ENCODE measurements around the gene HOXB6.

The HOXB6 gene

GRCh38 chr17:48609033-48609432 lies 4.2 kb upstream of the HOXB6 start:
- no peak for DNase-seq (ENCODE audit: low read depth)

- no peak for DNase-seq (ENCODE audit: low read depth)
Observed at GRCh38 chr17:48608494-48608834, 3.7 kb upstream of the HOXB6 start.

- no peak for DNase-seq (ENCODE audit: low read depth)
Observed at GRCh38 chr17:48606892-48607614, 2.3 kb upstream of the HOXB6 start.

DNA sequence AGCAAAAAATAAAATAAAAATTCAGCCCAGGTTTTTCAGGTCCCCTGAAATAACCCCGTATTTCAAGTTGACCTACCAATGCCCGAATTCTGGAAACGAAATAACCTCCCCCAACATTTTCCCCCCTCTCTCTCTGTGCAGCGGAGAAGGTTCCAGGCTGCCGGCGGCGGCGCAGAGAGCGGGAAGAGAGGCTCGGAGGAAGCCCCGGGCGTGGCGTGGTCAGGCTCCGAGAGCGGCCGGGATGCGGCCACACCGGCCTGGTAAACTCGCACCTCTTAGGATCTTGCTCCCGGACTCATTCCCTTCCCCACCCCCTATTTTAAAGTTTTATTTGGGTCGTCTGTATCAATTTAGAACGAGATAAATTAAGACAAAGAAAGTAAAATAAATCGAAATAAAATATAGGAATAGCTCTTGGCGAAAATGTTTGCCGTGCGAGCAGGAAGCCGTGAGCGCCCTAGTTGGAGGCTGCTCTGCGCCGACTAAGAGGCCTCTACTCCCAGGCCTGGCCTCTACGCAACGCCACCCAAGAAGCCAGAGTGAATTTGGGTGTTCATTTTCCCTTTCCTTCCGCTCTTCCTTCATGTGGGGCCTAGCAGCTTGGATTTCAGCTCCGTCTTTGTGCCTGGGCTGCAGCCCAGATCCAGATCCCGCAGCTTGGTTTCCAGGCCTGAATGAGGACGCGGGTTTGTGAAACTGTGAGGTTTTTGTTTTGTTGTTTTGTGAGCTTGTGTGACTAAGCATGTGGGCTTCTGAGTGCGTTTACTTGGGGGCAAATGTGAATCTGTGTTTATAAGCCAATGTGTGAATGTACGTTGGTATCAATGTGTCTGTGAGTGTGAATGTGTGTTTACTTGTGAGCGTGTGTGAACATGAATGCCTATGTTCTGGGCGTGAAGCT lies 1.5 kb upstream of the HOXB6 start:
- DNase-seq (ENCODE audit: low read depth) = no peak

- no peak for DNase-seq (ENCODE audit: low read depth)
Observed at GRCh38 chr17:48605409-48605919, 678 bp upstream of the HOXB6 start.

- DNase-seq (ENCODE audit: low read depth) = no peak
Observed at GRCh38 chr17:48603959-48604769, 622 bp downstream of the HOXB6 start.

GRCh38 chr17:48601539-48602425 lies 3.0 kb downstream of the HOXB6 start:
- no peak for DNase-seq (ENCODE audit: low read depth)

DNA sequence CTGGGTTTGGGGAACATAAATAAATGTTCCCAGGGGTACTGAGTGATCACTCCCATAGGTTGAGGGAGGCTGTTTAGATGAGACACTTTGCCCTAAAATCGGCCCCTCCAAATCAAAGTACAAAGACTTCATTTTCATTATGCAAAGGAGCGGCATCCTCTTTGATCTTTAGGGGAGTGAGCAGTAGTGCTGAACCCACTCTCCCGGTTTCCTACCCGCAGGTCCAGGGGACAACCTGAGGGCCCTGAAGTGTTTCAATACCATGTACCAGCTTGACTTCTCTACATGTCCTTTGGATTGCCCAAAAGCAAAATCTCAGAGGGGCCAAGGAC lies 3.6 kb downstream of the HOXB6 start:
- no peak for DNase-seq (ENCODE audit: low read depth)

DNA sequence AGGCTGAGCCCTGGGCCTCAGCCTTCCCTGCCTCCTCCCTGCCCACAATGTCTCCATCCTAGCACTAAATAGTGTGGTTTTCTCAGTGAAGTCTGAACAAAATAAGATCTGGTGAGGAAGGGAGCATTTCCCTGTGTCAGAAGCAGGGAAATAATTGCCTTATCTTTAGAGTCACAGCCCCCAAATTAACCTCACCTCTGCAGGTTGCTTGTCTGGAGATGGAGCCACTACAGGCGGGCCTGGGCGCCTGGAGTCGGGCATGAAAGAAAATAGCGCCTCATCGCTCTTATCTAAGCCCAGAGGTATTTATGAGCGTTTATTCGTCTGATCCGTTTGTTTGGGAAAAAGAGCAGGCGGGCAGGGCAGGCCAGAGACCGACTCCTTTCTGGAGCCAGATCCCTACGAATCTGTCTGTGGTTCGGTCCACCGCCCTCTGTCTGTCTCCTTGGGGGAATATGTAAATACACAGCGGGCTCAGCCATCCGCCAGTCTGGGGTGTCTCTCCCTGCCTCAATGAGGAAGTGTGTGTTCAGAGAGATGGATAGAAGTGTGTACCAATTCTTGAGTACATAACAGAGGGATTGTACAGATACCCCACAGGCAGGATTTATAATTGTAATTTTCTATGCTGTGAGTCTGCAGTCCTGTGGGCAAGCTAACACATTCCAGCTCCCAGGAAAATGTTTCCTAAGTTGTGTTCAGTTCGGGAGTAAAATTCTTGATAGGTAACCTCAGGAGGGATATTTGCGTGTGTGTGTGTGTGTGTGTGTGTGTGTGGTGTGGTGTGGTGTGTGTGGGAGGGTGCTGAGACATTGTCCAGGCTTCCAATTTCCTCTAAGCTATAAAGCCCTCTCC lies 4.3 kb downstream of the HOXB6 start:
- DNase-seq (ENCODE audit: low read depth) = no peak

DNA sequence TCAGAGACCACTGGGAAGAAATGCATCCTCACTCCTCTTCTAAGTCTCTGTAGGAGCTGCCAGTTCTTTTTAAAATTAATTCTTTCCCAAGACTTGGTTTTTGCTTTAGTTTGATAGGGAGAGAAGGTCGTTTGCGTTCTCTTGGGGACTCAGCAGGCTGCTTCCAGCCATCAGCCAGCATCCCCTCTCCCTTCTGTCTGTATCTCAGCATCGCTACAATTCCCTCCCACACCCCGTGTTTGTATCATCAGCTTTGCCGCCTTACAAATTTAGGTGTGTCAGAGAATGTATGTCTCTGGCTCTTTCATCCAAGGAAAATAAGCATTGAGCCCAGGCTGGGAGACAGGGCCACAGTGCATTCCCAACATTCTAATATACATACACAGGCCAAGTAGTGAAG lies 5.4 kb downstream of the HOXB6 start:
- DNase-seq (ENCODE audit: low read depth) = no peak

- DNase-seq (ENCODE audit: low read depth) = no peak
Observed at GRCh38 chr17:48598736-48599135, 6.0 kb downstream of the HOXB6 start.

DNA sequence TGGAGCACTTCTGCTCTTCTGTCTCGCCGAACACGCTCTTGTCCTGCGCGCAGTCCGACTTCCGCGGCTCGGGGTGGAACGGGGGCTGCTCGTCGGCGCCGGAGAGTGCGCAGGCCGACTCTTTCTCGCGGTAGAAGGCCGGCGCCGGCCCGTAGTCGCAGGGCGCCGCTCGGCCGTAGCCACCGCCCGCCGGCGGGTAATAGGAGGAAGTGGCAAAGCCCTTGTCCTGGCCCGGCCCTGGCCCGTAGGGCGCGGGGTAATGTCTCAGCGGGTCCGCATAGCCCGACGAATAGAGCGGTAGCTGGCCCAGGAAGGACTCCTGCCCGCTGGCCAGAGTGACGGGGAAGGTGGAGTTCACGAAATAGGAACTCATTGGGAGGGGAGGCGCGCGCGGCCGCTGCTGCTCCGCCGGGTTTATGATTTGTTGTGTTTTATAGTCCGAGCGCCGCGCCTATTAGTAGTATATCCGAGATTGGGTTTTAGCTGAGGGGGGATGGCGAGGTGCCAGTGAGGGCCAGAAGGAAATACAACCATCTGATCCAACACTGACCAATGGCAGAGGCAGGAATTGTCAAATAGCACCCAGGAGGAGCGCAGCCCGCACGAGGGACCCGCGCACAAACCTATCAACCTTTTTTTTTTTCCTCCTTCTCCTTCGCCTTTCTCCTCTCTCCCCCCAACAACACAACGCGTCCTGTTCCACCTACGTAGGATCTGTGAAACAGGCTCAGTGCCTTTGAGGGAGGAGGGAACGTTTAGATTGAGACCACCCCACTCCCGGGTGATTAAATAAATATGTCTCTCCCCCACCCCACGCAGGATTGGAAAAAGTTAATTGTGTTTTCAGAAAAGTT lies 6.8 kb downstream of the HOXB6 start:
- DNase-seq (ENCODE audit: low read depth) = no peak

DNA sequence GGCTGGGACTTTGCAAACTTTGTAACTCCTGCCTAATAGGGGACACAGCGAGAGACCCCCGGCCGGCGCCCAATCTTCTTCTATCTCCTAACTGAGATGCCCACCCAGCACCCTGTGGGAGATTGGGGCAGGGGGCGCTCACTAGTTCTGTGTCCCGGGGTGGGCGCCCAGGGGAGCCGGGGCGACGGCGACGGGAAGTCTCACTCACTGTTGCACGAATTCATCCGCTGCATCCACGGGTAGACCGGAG lies 7.3 kb downstream of the HOXB6 start:
- no peak for DNase-seq (ENCODE audit: low read depth)

DNA sequence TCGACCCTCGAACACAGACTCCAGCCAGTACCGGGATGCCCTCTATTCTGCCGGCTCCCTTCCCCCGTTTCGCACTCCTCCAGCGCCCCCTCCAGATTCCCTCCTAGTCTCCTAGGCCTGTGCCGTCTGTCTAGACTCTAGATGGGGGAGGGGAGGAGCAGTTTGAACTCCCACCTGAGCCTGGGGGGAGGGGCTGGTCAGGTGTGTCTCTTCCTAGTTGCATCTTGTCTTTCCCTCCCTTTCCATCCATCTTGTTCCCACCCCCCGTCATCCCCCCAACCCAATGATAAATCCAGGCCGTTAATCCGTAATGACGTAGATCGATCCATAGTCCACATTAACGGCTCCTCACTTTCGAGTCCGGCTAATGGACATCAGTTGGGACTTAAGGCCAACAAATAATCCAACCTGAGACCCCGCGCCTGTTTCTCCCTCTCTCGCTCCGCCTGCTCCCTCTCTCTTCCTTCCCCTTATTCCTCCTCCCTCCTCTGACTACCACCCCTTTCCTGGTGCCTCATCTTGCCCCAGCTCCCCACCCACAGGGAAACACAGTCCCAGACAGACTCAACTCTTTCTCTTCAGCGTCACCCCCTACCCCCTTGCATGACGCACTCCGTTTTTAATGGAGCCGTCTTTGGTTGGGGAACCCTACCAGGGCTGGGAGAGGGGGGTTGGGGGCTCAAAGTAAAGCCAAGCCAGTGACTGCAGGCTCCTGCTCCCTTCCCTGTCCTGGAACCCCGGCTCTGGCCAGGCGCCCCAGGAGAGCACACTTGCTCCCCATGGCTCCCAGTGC lies 7.9 kb downstream of the HOXB6 start:
- DNase-seq (ENCODE audit: low read depth) = no peak

- DNase-seq (ENCODE audit: low read depth) = no peak
Observed at GRCh38 chr17:48596000-48596734, 8.6 kb downstream of the HOXB6 start.

DNA sequence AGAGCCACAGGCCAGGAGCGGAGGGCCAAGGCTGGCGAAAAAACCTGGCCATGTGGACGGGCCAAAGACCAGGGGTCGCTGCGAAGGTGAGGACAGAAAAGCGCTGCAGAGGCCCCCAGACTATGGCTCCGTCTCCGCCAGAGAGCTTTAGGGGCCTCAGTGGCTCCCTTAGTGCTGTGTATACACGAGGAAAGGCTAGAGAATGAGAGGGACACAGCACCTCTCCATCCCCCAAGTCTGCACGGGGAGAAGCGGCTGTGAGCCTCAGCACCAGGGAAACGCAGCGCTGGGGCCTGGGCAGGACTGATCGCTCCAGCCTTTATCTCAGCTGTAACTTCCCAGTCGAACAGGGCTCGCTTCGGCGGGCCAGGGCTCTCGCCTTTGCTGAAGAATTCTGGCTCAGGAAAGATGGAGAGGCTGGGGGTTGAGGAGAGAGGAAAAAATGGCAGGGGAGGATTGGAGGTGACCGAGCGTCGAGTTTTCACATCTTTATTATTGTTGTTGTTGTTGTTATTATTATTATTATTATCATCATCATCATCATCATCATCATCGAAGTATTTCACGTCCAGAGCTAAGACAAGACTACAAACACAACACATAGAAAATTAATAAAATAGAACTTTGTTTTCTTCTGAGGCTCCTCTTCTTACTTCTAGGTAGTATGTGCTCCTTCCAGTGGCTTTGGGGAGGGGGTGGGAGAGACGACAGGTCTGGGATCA lies 9.3 kb downstream of the HOXB6 start:
- no peak for DNase-seq (ENCODE audit: low read depth)

DNA sequence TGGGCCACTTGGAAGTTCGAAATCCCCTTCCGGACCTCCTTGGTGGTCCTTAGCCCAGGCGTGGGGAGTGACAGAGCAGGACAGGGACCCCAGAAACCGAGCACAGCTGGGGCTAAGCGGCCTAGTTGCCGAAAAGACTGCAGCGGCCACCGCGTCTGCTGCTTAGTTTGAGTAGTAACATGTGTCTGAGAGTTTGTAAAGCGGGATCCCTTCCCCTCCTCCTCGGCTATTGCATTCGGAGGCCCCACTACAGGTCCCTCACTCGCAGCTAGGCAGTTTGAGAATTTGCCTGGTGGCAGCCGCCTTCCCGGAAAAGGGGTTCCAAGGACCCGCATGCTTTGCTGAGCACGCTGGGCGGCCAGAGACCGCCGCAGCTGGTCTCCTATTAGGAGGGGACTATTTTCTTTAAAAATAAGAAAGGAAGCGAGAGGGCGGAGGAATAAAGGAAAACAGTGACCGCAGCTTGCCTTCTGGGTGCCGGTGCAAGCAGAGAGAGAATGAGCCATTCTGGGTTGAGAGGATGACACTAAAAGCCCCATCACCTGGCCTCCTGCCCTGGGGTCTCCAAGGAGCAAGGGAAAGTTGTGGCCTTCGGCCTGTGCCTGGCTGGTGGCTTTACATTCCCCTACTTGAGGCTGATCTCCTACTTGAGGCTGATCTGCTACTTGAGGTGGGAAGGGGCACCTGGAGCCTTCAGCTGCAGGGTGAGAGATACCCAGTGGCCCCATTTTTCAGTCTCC lies 10.1 kb downstream of the HOXB6 start:
- DNase-seq (ENCODE audit: low read depth) = no peak
